ENCODE data around the gene BTBD2.

DNA sequence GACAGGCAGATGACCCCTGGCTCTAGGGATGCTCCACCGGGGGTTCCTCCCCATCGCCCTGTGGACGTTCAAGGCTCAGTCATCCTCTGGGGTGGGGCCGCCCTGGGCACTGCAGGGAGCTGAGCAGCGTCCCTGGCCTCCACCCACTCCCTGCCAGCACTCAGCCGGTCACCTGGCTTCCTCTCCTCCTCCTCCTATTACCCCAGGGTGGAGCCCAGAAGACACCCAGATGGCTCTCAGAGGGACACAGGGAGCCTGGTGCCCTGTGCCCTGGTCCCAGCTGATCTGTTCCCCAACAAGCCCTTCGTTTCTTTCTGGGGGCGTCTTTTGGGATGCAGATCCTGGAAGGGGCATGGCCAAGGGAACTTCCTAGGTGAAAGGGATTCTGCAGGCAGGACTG is 39.2 kb upstream of the BTBD2 start:
- TF ChIP-seq EZH2 (IDR thresholded peaks at IDR 0.05; ENCODE audit: low read depth, unreplicated experiment), result no peak
- TF ChIP-seq, protein P1, sequence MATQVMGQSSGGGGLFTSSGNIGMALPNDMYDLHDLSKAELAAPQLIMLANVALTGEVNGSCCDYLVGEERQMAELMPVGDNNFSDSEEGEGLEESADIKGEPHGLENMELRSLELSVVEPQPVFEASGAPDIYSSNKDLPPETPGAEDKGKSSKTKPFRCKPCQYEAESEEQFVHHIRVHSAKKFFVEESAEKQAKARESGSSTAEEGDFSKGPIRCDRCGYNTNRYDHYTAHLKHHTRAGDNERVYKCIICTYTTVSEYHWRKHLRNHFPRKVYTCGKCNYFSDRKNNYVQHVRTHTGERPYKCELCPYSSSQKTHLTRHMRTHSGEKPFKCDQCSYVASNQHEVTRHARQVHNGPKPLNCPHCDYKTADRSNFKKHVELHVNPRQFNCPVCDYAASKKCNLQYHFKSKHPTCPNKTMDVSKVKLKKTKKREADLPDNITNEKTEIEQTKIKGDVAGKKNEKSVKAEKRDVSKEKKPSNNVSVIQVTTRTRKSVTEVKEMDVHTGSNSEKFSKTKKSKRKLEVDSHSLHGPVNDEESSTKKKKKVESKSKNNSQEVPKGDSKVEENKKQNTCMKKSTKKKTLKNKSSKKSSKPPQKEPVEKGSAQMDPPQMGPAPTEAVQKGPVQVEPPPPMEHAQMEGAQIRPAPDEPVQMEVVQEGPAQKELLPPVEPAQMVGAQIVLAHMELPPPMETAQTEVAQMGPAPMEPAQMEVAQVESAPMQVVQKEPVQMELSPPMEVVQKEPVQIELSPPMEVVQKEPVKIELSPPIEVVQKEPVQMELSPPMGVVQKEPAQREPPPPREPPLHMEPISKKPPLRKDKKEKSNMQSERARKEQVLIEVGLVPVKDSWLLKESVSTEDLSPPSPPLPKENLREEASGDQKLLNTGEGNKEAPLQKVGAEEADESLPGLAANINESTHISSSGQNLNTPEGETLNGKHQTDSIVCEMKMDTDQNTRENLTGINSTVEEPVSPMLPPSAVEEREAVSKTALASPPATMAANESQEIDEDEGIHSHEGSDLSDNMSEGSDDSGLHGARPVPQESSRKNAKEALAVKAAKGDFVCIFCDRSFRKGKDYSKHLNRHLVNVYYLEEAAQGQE (IDR thresholded peaks at IDR 0.05; ENCODE audit: unreplicated experiment), result no peak
- TF ChIP-seq, protein P2, sequence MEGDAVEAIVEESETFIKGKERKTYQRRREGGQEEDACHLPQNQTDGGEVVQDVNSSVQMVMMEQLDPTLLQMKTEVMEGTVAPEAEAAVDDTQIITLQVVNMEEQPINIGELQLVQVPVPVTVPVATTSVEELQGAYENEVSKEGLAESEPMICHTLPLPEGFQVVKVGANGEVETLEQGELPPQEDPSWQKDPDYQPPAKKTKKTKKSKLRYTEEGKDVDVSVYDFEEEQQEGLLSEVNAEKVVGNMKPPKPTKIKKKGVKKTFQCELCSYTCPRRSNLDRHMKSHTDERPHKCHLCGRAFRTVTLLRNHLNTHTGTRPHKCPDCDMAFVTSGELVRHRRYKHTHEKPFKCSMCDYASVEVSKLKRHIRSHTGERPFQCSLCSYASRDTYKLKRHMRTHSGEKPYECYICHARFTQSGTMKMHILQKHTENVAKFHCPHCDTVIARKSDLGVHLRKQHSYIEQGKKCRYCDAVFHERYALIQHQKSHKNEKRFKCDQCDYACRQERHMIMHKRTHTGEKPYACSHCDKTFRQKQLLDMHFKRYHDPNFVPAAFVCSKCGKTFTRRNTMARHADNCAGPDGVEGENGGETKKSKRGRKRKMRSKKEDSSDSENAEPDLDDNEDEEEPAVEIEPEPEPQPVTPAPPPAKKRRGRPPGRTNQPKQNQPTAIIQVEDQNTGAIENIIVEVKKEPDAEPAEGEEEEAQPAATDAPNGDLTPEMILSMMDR (conservative IDR thresholded peaks at IDR 0.05; ENCODE audit: low read depth in 2 of 2), result no peak
- no peak for TF ChIP-seq POLR2AphosphoS5 (IDR thresholded peaks at IDR 0.05; ENCODE audit: low read depth)
- no peak for TF ChIP-seq EZH2phosphoT487 (IDR thresholded peaks at IDR 0.05; ENCODE audit: unreplicated experiment)
- TF ChIP-seq, protein P3, sequence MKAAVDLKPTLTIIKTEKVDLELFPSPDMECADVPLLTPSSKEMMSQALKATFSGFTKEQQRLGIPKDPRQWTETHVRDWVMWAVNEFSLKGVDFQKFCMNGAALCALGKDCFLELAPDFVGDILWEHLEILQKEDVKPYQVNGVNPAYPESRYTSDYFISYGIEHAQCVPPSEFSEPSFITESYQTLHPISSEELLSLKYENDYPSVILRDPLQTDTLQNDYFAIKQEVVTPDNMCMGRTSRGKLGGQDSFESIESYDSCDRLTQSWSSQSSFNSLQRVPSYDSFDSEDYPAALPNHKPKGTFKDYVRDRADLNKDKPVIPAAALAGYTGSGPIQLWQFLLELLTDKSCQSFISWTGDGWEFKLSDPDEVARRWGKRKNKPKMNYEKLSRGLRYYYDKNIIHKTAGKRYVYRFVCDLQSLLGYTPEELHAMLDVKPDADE (IDR thresholded peaks at IDR 0.05), result no peak
- TF ChIP-seq CREB1 (CRISPR knock-in tag; IDR thresholded peaks at IDR 0.05; ENCODE audit: low read depth), result no peak
- TF ChIP-seq ZNF114 (CRISPR knock-in tag; IDR thresholded peaks at IDR 0.05), result no peak
- no peak for TF ChIP-seq JUNB (IDR thresholded peaks at IDR 0.05; ENCODE audit: unreplicated experiment)
- no peak for TF ChIP-seq ZNF331 (CRISPR knock-in tag; IDR thresholded peaks at IDR 0.05; ENCODE audit: low read depth)
- TF ChIP-seq NANOG (IDR thresholded peaks at IDR 0.05; ENCODE audit: borderline replicate concordance), result no peak
